Jurkat, Clone E6-1 (cell line): ENCODE results near the gene JAG2.

Source experiments
- DNase-seq: peaks from one replicate; pipeline ENCODE4 v3.0.0-alpha.2; 2011; ENCODE audit warnings: low read depth, low spot score
- H3K4me3 ChIP-seq: 2 replicates; pipeline ENCODE4 v1.5.1; 2011; ENCODE audit warnings: mild to moderate bottlenecking, low read length, control low read depth, moderate library complexity

JAG2 gene

DNA sequence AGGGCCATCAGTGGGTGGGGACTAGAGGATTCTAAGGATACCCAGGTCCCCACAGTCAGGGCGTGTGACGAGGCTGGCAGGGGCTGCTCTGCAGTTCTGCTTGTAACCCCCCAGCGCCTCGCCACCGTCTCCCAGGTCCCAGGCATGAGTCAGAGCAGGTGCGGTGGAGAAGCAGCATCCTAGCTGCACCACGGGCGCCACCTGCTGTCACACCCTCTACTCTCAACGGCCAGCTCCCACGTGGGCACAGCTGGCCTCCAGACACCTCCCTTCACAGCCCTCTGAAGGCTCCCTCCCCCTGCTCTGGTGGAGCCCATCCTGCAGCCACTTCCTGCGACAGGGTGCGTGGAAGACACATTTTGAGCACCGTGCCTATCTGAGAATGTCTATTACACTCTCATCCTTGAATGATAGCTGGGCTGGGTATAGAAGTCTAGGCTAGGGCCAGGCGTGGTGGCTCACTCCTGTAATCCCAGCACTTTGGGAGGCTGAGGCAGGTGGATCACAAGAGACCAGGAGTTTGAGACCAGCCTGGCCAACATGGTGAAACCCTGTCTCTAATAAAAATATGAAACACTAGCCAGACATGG lies 19.5 kb upstream of the JAG2 start:
- no peak overlapping the region for H3K4me3 ChIP-seq
- DNase-seq: no peak

DNA sequence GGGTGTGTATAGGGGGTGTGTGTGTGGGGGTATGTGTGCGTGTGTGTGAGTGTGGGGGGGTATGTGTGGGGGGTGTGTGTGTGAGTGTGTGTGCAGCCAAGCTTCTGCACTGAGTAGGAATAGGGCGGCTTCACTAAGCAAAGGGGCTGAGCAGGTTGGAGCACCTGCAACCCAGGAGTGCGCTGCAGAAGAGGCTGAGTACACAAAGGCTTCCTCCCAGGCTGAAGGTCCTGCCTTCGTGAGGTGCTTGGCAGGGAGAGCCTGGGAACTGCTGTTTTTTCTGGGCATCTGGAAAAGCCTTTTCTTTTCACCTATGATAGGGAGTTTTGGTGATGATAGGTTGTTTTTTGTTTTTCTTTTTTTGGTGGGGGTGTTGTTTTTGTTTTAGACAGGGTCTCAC lies 18.5 kb upstream of the JAG2 start:
- no peak overlapping the region for H3K4me3 ChIP-seq
- no peak for DNase-seq

DNA sequence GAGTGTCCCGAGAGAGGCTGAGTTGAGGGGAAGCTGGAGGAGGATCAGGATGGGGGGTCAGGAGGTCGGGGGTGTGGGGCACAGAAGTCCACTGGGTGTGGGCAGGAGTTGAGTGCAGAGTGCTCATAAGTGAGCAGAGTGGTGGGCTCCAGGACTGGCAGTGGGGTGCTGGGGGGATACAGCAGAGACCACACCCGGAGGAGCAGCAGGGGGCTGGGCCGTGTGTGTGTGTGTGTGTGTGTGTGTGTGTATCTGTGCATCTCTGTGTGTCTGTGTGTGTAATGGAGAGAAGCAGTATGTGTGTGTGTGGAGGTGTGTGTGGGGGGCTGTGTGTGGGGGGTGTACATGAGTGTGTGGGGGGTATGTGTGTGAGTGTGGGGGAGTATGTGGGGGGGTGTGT lies 17.4 kb upstream of the JAG2 start:
- H3K4me3 ChIP-seq: no peak overlapping the region
- DNase-seq: no peak

DNA sequence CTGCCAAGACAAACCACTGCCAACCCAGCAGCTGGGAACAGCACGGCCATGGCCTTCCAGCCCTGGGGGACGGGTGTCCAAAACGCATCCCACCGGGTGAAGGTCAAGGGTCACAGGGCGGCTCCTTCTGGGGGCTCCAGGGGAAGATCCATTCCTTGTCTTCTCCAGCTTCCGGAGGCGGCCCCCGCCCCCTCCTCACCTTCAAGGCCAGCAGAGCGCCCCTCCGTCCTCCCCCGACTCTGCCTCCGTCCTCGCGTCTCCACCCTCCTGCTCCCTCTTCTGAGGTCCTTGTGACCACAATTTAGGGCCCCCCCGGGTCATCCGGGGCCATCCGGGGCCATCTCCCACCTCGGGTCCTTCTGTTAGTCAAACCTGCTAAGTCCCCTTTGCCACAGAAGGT lies 16.4 kb upstream of the JAG2 start:
- no peak for DNase-seq
- no peak overlapping the region for H3K4me3 ChIP-seq

DNA sequence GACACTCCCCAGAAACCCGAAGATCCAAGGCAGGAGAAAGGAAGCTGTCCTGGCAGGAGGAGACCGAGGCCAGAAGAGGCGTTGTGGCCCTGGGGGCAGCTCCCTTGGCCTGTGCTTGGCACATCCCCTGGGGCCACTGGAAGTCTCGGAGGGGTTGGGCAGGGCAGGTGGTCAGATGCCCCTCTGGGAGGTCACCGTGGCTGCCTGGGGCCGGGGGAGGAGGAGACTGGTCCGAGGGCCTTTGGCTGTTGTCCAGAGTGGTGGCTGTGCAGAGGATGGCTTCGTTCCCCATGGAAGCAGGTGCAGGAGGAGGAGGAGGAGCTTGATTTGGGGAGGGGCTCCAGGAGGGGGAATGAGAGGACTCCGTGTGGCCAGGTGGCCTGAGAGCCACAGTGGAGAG lies 15.9 kb upstream of the JAG2 start:
- no peak overlapping the region for H3K4me3 ChIP-seq
- DNase-seq: no peak

DNA sequence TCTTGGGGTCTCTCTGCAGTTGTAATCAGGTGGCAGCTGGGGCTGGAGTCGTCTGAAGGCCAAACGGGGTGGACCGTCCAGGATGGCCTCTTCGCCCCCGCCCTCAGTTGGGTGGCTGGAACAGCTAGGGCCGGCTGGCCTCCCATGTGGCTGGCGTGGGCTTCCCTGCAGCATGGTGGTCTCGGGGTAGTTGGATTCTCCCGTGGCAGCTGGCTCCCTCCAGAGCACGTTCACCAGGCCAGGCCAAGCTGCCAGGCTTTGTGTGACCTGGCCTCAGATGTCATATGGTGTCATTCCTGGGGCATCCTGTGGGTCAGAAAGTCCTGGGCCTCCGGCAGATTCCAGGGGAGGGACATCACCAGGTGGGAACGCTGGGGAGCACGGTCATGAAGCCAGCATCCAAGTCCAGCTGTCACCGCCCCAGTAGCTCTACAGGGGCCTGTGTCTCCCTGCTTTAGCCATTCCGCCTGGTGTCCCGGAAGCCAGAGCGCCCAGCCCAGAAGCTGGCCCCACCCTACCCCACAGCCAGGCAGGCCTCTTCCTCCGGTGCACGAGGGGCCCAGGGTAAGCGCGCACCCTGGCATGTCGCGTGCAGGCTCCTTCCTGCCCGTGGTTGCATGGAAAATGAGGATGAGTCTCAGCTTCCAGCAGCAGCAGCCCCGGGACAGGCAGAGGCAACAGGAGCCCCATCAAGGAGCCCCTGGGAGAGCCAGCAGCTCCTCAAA lies 13.9 kb upstream of the JAG2 start:
- H3K4me3 ChIP-seq: no peak overlapping the region
- no peak for DNase-seq

DNA sequence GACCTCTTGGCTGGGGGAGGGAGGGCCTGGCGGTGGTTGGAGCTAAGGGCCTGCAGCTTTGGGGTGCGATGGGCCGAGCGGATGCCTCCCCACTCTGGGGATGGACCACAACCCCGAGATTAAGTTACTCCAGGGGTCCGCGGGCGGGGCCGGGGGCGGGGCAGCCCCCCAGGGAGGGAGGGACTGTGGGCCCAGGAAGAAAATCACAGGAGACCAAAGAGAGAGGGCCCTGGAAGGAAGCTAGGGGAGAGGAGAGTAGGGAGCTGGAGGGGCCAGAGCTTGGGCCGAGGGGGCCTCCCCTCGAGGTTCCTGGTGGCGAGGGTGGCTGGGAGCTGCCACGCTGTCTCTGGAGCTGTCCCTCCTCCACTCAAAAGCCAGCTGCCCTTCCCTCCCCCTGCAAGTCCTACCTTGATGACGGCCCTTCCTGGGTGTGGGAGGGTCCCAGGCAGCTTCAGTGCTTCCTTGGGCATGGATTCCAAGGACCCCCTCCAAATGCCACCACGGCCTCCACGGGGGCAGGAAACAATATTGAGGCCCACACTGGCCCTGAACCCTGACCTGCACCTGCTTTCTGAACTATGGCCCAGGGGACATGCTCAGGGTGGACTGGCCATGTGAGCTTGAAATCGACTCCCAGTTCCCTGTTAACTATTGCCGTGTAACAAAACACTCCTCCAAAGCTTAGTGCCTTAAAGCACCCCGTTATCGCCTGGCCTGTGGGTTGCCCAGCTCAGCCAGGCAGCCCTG lies 13.1 kb upstream of the JAG2 start:
- H3K4me3 ChIP-seq: peak overlapping the region; percentile 13
- no peak for DNase-seq

DNA sequence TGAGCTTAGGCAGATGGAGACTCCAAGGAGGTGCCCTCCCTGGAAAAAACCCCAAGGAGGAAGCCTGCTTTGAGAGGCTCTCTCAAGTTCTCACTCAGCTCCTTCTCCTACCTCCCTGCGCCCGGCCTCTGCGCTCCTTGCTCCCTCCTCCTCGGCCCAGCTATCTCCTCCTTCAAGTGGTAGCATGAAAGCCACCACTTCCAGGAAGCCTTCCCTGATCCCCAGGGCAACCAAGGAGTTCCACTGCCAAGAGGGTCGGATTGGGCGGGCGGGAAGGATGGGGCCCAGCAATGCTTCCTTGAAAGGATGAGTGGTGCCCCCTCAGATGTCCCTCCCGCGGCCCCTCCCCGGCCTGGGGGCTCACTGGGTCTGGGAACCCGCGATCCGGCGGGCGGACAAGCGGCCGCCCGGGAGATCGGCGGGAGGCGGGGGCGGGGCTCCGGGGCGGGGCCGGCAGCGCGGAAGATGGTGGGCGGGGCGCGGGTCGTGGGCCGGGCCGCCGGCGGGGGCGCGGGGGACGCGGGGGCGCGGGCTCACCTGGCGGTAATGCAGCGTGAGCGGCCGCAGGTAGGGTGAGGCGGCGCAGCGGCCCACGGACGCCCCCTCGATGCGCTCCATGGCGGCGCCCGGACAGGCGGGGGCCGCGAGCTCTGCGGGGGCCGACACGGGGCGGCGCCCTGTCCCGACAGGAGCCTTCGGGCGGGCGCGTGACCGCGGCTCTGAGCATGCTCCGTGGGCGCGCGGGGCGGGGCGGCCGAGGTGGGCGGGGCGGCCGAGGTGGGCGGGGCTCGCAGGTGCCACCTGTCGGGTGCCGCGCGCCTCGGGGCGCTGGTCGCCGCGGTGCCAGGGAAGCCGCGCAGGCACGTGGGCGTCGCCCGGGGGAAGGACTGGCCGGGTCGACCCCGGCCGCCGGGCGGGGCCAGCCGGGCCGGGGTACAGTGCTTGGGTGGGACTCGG lies 12.3 kb upstream of the JAG2 start, which contains the start of gene NUDT14:
Gene NUDT14 (minus strand): TSS at position 721 of the 957 bp plus-strand sequence. CDS start 103 bp downstream, at position 618.
- DNase-seq: no peak
- peak within 1 kb of the TSS; percentile 56 for H3K4me3 ChIP-seq

GRCh38 chr14:105179191-105179590 lies 10.6 kb upstream of the JAG2 start:
- no peak overlapping the region for H3K4me3 ChIP-seq
- DNase-seq: no peak

- no peak overlapping the region for H3K4me3 ChIP-seq
- DNase-seq: no peak
Measured at GRCh38 chr14:105178868-105179140, 10.2 kb upstream of the JAG2 start.

DNA sequence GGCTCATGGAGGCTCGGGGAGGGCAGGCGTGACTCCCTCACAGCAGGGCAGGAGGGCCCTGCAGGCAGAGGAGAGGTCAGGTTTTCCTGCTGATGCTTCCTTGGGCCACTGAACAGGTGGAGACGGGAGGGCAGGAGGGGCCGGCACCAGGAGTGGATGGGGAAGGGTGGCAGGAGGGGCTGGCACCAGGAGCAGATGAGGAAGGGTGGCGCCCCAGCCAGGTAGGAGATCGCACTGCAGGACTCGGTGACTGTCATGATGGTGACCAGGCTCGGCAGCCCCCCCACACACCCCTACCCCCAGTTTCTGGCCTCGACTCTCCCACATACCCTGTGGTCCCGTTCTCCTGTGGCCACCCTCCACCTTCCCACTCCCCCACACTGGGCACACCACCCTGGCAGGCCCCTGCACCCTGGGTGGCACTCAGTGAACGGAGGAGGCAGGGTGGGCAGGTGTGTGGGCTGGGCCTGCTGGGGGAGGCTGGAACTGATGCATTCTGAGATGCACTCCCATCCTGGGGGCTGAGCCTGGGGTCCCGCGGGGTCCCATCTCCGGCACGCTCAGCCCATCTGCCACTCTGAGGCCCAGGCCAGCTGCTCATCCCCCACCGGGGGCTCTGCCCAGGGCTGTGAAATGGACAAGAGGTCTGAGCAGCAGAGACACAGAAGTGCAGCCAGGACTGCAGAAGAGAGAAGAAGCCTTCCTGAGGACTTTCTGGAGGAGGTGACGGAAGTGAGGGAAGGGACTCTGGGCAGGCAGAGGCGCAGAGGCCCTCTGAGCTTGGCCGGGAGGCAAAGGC lies 9.7 kb upstream of the JAG2 start:
- no peak overlapping the region for H3K4me3 ChIP-seq
- DNase-seq: no peak

- H3K4me3 ChIP-seq: no peak overlapping the region
Measured at GRCh38 chr14:105177082-105177481, 8.5 kb upstream of the JAG2 start.

DNA sequence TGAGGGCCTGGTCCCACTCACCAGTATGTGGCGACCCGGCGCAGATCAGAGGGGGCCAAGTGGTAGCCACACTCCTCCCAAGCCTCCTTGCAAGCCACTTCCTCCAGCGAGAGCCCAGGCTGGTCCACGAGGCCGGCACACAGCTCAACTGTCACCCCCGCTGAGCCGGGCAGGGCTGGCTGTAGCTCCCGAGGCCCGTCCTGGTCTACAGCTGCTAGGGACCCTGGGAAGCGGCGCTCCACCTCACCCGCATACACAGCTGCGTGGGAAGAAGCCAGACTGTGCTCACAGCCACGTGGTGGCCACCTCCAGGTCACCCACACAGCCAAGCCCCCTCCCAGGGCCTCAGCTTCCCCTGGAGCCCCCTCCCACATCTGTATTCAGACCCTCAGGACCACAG lies 7.9 kb upstream of the JAG2 start:
- no peak overlapping the region for H3K4me3 ChIP-seq

More at GRCh38 chr14:105177082-105177481, 8.5 kb upstream of the JAG2 start:
- DNase-seq: no peak

DNA sequence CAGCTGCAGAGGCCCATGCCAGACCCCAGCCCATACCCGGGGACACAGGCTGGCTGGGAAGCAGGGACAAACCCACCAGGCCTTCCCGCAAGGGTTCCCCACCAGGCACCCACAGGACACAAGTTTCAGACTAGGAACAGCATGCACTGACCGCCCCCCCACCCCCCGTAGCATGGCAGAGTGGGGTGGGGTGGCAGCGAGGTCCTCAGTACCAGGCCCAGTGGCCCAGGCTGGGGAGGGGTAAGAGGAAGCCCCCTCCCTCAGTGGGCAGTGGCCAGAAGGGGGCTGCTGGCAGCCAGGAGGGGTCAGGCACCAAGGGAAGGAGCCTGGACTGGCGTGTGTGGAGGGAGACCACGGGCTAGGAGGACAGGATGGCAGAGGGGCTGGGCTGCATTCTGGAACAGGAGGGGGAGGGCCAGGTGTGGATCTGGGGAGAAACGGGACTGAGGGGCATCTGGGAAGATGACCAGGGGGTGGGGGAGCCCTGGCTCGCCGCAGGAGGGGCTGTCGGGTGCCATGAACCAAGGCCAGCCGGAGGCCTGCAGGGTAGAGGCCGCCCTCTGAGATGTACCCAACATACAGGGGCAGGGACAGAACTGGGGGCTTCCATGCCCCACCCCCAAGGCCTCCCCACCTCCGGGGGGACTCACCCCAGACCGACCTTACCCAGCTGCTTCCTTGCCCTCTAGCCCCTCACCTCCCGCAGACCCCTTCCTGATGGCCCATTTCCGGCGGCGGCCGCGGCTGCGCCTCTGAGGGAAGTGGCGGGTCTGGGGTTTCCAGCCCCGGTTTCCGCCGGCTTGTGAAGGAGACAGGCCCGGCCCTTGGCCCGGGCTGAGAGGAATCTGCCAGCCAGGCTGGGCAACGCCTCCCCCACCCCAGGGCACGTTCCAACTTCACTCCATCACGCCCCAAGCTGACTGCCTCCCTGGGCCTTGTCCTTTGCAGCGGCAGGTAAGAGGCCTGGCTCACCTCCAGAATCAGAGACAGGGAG lies 5.6 kb upstream of the JAG2 start:
- H3K4me3 ChIP-seq: no peak overlapping the region
- peak; percentile 53 for DNase-seq

More for the DNA sequence above, 7.9 kb upstream of the JAG2 start:
- no peak for DNase-seq

- no peak for DNase-seq
- H3K4me3 ChIP-seq: no peak overlapping the region
Measured at GRCh38 chr14:105173145-105173544, 4.6 kb upstream of the JAG2 start.

DNA sequence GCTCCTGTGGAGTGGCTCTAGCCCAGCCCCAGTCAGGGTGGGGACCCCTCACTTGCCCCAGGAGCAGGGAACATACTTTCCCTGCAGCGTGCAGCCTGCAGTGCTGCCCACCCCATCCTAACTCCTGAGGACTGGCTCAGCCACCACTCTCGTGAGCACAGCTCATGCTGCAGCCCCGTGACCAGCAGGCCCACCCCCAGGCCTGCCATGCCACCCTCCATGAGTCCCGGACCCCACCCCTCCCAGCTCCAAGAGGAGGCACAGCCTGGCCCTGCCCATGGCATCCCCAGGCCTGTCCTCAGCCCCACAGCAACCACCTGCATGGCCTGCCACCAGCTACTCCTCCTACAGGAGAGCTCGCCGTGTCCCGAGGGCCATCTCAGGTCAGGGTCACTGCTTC lies 3.9 kb upstream of the JAG2 start:
- H3K4me3 ChIP-seq: no peak overlapping the region
- no peak for DNase-seq

DNA sequence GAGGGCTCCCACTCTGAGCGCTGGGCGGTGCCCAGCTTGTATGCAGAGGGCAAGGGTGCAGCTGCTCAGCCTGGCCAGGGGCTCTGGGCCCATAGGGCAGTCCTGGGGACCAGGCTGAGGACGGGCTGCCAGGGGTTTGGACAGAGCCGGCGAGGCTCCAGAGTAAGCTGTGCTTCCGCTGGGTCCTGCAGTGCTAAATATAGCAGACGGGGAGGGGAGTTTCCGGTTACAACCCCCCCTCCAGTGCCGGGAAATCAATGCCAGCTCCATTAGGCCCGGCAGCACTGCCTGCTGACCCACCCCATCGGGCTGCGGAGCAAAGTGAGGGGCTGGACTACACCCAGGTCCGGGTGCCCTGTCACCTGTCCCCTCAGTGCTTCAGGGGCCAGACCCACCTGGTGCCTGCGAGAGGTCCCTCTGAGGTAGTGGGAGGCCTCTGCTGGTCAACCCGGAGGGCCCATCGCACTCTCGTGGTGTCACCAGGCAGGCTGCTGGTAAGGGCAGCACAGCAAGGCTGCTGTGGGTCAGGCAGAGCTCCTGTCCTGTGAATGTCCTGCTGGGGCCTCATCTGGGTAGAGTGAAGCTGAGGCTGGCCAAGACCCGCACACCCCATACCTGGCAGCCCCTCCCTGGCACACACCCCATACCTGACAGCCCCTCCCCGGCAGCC lies 2.6 kb upstream of the JAG2 start:
- DNase-seq: no peak
- no peak overlapping the region for H3K4me3 ChIP-seq
